Suppressor macrophage (primary cell): Measurements from ENCODE around the gene HOXA11.
A peak's percentile ranks its signal among the peaks of the same experiment; 100 is the strongest.

Source experiments
- DNase-seq, 4 experiments: peaks; one replicate each; pipeline ENCODE4 v3.0.0-alpha.2; 2020 to 2022
- total RNA-seq, 17 experiments: gene quantifications; one replicate each; lab custom pipeline; 2026; ENCODE audit warnings: mixed read lengths in 6 of 17, inconsistent platforms in 3 of 17; lab: John Stamatoyannopoulos, UW

Gene HOXA11
- total RNA-seq = 0 to 1.1 (median 0) reads per million in 17 experiments

DNA sequence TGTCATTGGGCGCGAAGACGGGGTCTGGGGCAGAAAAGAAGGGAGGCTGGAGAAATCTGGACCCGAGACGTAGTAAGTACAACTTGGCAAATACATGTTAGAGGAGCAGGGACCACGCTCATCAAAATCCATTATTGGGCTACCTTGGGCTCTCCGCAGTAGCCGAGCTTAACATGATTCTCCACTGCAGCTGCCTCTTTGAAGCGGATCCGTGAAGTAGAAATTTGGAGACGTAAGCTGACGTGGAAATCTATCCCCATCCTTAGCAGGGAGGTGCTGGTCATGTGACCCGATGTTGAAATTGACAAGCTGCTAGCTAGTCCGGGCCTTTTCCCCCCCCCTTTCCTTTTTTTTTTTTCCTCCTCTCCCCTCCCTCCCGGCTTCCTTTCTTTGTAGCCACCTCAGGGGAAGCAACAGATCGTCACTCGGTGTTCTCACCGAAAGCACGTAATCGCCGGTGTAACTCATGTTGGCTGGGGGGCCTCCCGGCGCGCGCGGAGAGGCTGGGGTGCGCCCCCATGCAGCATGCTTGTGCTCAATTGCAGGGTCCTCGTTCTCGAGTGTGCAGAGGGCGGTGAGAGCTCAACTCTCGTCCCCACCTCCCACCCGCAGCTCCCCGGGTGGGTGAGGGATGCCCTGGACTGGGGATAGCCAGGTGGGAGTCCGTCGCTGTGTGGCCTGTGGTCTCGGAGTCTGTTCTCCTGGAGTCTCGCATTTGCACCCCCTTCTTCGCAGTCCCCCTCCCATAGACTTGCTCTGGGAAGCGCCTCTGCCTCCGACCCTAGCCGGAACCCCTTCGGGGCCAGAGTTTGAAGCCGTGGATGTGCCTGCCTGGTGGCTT, at the start of gene HOXA11:
Gene HOXA11, minus strand, starts transcription at position 220 of the 841 bp plus-strand sequence. Its CDS starts 88 bp downstream, at position 132.
- peak in 1 of 4 experiments; percentile 34 for DNase-seq

DNA sequence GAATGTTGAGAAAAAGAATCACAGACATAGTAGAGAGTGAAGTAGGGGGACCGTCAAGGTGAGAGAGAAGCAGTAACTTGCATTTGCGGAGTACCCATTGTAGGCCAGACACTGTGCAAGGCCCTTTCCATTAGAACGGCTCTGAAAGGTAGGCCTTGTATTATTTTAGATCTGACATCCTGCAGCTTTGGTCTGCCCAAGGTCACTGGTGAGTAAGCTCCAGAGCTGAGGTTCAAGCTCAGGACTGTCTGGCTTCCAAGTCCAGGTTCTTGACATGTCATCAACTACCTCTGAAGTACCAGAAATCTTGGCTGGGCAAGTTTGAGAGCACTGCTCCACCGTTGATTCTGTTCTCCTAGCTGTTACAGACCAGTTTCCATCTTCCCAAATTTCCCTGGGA, 44.4 kb upstream of the HOXA11 start:
- no peak for DNase-seq

DNA sequence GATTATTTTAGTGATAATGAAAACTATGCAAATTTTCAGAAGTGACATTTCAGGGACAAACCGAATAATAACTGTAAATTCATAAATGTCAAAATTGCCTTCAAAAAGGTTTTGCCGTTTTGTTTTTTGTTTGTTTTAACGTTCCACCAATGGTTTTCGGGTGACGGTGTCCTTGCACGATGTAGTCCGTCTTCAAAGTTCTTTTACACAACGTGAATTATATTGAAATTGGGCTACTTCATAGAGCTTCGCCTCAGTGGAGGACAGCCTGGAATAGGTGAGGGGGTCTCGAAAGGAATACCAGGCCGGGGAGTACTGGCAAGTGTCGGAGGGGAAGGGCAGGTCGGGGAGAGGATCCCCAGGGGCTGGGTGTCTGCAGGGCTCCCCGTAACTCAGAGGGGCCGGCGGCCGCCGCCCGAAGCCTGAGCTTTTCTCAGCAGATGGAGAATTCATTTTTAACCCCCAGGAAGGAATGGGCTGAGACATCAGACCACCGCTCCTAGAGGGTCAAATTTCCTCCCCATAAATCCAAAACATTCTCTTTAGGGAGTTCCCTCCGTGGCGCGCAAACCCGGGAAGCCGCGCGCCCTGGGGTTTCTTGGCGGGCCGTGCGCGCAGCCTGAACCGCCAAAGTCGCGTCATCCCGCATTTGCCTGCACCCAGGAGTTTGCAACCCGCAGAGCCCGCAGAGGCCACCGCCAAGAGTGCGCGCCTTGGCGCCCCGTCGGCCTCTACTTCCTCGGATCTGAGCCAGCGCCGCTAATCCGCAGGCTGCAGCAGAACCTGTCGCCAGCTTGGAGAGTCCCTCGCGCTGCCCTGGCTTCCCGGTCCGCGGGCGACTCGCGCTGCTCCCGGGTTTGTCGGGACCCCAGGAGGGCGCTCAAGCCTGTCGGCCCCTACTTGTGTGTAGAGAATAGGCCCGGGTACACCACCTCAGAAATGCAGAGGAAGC, 40.2 kb upstream of the HOXA11 start:
- DNase-seq = no peak

DNA sequence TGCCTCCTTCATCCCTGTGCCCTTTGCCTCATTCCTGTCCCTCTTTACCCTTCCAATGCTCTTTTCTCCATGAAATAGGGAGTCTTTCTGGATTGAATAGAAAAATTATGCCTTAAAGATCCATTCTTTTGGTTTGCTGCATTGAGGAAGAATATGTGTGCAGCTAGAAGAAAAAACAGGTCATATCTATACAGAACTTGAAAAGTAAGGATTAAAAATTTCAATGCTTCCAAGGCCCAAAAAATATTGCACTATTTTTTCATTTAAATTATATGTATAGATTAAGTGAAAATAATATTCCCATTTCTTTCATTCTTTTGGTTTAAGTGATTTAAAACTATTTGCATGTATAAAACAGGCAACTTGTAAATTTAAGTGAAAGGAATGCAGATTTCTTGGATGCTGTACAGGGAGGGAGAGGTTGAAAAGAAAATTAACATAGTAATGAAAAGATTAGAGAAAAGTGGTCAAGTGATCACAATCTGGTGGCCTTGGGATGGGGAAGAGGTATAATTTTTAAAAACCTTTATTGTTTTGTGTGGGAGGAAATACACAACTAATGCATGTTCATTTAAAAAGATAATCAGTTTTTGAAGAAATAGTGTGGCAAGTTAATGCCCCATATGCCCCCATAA, 39.0 kb upstream of the HOXA11 start:
- DNase-seq = no peak

DNA sequence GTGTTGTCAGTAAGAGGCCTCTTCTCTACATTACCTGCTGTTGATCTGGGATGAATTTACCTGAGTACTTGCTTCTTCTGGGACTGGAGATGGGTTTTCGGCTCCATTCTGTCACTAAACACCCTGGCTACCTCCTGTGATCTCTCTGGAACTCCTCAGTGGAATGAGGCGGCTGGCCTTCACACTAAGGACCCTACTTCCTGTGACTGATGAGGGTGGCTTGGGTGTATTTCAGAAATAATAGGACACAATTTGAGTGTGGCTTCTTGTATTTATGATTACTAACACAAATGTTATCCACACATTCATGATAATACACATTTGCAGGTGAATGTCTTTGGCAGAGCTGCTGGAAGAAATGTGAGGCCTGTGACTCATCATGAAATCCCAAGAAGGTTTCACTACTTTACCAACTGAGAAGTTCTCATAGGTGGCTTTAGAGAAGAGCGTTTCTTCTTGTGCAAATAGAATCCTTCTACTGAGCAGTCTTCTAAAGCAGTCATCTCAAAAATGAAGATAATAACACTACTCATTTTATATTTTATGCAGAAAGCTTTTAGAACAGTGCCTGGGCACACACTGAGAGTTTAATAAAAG, 36.3 kb upstream of the HOXA11 start:
- DNase-seq = no peak

DNA sequence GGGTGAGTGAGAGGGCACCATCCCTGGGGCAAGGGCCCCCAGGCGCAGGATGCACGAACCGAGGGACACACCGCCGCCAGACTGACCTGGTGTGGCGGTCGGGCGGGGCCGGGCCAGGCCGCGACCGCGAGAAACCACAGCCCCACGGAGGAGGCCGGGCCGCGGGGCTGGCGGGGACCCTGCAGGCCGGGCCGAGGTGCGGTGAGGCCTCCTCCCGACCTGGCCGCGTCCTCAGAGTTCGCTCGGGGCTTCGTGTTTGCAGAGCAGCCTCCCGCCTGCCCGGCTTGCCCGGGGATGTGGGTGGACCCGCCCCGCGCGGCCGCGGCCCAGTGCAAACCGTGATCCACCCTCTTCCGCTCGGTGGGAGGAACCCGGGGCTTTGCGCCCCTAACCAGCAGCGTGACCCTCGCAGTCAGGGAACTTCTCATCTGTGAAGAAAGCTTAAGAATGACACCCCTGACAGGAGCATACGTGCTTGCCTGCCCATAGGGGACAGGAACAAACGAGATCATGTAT, 35.5 kb upstream of the HOXA11 start:
- no peak for DNase-seq

DNA sequence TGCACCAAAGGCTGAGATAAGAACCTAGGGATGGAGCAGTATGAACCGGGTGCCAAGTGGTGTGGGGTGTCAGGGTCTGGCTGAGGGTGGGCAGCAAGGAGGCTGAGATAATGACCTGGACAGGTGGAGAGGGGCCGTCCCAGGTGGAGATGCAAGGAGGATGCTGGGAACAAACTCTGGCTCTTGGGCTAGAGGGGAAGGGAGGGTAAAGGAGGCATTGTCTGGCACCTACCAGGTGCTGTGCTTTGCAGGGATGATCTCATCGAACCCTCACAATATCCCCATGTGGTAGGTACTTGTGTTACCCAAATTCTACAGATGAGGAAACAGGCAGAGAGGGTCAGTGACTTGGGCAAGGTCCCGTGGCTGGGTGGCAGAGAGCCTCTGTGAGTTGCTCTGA, 34.8 kb upstream of the HOXA11 start:
- no peak for DNase-seq

DNA sequence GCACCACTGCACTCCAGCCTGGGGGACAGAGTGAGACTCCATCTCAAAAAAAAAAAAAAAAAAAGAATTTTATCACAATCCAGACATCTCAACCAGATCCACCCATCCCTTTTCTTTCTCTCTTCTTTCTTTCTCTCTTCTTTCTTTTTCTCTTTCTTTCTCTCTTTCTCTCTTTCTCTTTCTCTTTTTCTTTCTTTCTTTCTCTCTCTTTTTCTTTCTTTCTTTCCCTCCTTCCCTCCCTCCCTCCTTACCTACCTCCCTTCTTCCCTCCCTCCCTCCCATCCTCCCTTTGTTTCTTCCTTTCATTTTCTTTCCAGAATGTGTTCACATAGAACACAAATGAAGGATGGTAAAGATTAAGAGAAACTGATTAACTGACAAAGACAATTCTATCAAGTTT, 32.9 kb upstream of the HOXA11 start:
- DNase-seq = no peak

DNA sequence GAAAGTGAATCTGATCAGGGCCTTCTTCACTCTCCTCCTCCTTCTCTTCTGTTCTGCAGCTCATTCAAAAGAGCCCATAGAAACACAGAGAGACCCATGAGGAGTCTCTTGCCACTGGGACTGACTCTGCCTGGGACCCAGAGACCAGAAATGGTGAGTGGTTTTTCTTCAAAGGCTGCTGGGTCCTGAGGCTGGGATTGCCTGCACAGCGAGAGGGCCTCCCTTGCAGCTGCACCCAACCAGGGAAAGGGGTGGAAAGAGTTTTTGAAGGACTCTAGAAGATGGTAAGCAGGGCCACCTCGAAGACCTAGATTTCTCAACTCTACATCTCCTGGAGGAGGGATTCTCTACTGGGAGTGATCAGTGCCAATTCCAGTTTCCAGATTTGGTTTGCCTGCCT, 30.3 kb upstream of the HOXA11 start:
- no peak for DNase-seq

DNA sequence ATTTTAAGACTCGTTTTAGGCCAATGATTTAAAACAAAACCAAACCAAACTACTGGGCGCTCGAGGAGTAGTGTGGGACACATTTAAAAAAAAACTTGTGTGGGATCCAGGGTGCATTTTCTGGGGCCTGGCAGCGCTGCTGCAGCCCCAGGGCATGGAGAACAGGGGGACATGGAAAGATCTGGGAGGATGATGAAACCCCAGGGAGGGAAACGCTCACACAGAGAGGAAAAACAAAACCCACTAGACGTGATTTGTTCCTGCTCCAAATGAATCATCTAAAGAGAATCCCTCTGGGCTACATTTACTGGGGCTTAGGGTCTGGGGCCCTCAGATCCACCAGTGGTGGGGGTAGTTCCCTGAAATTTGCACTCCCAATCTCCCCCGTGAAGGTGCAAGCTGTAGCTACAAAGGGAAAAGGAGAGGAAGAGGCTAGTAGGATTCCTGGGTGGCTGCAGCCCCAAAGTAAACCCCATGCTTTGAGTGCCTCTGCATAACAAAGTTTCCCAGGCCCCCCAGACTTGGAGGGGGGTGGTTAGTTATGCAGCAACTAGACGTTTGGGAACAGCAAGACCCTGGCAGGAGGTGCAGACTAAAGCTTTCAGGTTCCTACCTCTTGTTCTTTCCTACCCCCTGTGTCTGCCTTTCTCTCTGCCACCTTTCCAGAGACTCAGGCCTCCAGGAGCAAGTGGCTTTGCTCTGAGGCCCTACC, 29.4 kb upstream of the HOXA11 start:
- DNase-seq = no peak

DNA sequence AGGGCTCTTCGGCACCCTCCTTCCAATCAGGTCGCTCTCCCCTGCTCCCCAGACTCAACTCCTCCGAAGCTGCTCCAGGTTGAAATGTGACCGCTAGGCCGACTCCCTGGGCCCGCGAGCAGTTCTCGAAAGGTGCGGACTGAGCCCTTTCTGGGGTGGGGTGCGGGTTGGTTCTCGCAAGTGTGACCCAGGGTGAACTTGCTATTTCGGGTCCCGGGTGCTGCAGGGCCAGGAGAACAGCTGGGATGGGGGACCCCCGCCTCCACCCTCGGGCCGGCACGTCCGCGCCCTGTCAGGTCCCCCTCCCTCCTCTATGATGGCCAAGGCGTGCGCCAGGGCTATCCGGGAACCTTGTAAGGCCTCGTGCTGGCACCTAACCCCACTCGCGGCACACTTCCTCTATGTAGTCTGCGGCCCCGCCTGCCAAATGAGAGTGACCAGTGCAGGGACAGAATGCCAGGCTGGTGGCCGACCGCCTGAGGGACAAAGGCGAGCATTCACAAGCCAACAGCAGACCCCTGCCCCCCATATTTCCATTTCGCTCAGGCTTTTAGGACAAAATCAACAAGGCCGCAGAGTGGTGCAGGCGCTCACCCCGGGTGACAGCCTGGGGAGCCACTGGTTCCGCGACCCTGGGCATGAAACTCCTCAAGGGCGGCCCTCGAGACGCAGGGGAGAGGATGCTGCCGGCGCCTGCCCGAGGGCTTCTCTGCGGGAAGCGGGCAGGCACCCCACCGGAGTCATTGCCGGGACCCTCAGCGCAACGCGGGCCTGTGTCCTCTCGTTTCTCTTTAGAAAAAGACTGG, 28.6 kb upstream of the HOXA11 start:
- no peak for DNase-seq

DNA sequence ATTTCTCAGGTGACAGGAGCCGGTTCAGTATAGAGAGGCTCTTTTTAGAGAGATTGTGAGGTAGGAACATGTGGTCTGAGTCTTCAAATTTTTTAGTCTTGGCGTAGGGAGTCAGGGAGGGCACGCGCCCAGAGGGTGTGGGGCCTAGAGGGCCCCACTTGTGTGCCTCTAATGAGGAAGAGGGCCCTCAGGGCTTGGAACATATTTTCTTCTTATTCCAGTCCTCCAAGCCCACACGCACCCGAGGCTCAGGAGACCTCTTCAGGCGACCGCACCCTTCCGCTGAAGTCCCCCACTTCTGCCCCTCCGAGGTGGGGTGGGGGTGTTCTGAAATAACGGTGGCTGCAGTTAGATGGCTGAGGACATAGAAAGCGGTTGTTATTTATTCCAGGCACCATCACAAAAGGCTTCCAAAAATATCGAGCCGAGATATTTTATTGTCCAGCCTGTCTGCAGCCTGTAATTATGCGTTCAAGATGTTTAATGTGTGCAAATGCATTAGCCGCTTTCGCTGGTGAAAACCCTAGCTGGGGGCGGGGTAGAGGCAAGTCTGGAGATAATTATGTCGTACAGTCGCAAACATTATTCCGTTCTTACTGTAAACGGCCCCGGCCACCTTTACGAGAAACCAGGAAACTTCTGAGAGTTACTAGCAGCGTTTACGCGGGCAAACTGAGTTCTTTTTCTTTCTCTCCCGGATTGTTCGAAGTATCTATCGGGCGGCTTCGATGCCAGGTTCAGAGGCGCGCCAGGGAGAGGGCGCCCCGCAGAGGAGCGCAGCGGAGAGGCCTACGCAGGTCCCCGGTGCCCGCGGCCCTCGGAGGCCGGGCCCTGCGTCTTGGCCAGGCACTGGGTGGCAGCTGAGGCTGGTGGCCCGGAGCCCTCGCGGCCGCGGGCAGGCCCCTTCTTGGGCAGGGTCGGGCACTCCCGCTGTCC, 27.7 kb upstream of the HOXA11 start:
- DNase-seq = no peak

DNA sequence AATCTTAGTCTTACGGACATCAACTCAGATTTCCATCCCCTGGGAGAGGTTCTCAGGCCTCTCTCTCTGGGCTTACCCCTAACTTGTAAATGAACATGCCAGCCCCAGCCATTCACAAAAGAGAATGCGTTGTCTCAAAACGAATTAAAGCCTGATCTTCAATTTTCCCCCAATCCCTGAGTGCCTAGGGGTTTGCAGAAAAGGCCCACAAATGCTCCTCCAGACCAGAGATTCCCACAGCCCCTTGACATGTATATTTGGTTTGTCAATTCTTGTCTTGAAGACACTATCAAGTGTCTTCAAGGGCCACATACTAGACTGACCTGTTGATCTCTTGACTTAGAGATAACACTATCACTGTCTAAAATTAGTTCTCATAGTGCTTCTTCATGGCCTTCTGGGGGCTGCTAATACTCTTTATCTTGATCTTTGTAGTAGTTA, 26.8 kb upstream of the HOXA11 start:
- DNase-seq = no peak

DNA sequence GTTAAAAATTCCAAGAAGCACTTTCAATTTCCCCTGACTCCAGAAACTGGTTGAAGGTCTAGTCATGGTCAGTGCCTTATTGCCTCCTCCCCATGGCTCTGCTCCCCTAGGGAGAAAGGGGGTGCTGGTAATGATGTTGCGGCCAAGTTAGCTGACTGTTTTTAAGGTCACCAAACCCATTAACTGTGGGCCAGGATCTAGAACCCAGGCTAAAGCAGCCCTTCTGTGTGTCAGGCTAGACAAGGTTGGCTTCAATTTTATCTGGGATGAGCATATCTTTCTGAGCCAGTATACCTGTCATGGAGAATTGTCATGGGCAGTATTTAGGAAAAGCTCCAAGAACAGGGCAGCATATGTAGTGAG, 26.0 kb upstream of the HOXA11 start:
- DNase-seq = no peak

DNA sequence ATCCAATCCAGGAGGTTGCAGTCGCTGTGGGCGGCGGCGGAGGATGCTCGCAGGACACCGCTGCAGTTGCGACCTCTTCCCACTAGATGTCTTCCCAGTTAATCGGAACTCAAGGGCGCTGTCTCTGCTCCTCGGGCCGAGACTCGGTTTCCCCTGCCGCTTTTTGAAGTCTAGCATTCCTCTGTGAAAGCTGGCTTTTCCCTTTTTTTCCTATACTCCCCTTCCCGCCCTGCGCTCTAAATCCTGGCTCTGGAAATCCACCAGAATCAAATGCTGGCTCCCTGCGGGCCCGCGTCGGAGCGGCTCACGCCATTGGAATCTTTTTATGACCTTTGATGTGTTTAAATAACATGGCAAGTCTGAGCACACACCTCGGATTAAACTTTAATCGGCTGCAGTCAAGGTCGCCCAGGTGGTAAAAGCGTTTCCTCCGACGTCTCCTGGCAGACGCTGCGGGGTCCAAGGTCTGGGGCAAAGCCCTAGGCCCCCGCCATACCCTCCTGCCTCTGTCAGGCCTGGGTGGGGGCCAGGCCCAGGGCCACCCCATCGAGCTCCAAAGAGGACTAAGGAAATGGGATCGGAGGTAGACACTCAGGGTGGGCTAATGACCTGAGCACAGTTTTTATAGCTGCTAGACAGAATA, 25.5 kb upstream of the HOXA11 start:
- peak; percentile 42 to 77 (median 66) for DNase-seq

DNA sequence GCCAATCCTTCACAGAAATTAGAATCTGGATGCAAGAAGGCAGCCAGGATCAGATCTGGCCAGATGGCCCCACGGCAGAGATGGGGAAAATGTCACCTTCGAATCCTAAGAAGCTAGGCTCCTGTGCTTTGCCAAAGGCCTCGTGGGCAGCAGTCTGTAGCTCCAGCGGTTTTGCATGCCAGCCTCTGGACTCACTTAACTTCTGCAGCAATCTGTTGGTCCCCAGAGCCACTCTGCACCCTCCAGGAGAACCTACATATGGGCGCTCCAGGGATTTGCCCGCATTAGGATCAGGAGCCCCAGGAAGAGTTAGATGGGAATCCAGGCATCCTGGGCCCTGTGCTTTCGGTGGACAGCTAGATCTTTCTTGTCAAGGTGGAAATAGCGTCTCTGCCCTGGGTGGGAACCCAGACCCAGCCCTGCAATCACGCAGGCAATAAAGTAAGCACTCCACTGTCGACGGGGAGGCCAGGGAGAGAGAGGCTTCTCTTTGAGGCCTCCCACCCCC, 25.0 kb upstream of the HOXA11 start:
- DNase-seq = no peak

DNA sequence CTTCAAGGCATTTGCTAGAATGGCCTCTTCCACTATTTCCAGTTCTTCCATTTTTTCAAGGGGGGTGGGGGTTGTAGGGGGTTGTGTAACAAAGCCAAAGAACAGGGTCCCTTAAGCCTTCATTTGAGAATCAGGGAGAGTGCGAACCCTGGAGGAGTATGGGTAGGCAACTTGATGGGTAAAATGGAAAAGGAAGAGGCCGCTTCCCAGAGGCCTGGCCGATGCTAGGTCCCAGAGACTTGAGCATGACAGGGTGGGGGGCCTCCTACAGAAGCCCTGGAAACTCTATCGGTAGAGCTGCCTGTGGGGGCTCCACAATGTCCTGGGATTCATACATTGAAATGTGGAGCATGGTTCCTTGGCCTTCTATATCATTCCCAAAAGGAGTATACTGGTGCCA, 24.0 kb upstream of the HOXA11 start:
- DNase-seq = no peak

DNA sequence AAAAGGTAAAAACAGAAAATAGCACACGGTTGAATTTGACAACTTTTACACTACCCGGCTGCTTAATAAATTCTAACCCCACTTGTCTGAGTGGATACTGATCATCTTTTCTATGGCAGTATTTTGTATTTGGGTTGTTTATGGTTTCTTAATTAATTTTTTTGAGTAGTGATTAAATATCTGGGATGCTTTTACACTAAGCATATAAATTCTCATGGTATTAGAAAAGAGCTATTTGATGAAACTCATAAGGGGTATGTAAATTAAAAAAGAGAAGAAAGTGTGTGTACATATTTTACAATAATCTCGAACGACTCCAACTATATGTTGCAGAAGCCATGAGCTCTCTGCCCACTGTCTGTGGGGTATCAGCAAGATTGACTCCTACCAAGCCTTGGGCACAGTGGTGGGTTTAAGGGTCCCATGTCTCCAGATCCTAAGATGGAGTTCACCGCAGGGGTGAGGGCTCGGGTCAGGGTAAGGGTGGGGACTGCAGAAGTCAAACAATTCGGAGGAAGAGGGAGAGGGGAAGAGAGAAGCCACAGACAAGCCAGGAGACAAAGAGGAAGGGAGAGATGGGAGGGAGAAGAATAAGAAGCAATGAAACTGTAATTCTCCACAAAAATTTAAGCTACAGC, 22.4 kb upstream of the HOXA11 start:
- DNase-seq = no peak
